Panc1 (cell line): ENCODE results near the gene GKN1.

Source experiments
- CTCF ChIP-seq: fragments of 450-650 bp; IDR thresholded peaks from 2 replicates; pipeline ENCODE4 v1.5.1; 2017; ENCODE audit warnings: mild to moderate bottlenecking
- POLR2AphosphoS5 ChIP-seq: IDR thresholded peaks from 2 replicates; pipeline ENCODE4 v1.6.1; 2012; ENCODE audit warnings: mild to moderate bottlenecking, low read depth, low read length, moderate library complexity
- REST ChIP-seq, 2 experiments: IDR thresholded peaks; 2 replicates each; pipeline ENCODE4 v1.6.1; 2011 to 2012; ENCODE audit warnings: low read depth in 2 of 2, control low read depth in 1 of 2, low read length in 1 of 2, mild to moderate bottlenecking in 1 of 2, moderate library complexity in 1 of 2; ENCODE audit not compliant: insufficient read depth in 1 of 2
- SIN3A ChIP-seq: IDR thresholded peaks from 2 replicates; pipeline ENCODE4 v1.6.1; 2012; ENCODE audit warnings: low read depth, mild to moderate bottlenecking, low read length, moderate library complexity, borderline replicate concordance; ENCODE audit not compliant: insufficient read depth
- TCF7L2 ChIP-seq: IDR thresholded peaks from 2 replicates; pipeline ENCODE4 v1.6.1; 2011; ENCODE audit warnings: mild to moderate bottlenecking, low read depth, low read length, inconsistent platforms

- no peak for TF ChIP-seq CTCF
- no peak for TF ChIP-seq SIN3A
- no peak for TF ChIP-seq REST (IDR thresholded peaks at IDR 0.05; ENCODE audit: insufficient read depth in 1 of 2, low read depth in 2 of 2, low read length in 1 of 2)
- TF ChIP-seq POLR2AphosphoS5: no peak
- TF ChIP-seq TCF7L2: no peak
These were observed 33.2 kb downstream of the GKN1 start for GRCh38 chr2:69007603-69008002.
